Measurements from ENCODE around the gene BAZ2A. TPM values are rescaled to one million over a fixed set of nuclear protein-coding genes. Genes with fewer than 3 reads are reported as not detected.

BAZ2A gene
- total RNA-seq, 1 experiment from 2014 or later: 115 TPM

DNA sequence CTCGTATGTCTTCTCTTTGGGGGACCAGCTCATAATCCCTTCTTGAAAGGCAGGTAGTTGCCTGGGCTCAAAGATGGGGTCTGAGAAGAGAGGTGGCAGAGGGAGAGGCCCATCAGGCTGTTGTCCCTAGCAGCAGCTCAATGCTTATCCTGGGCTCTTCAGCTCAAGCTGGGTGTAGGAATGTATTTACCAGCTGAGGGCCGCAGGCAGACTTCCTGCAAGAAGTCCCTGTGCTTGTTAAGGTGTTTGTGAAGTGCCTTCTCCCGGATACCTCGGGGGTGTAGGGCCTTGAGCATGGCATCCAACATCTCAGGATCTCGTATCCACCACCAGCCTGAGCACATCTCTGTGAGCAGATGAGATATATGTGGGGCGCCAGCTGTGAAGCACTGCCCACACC, 29.4 kb downstream of the BAZ2A start:
- Histone ChIP-seq H3K4me3 (no peak overlapping the region), H3K4me2 (no peak overlapping the region), H3K4me1 (replicated peaks; ENCODE audit: insufficient read depth) (no peaks in the 10 kb centered on the region), H3K9me3 (ENCODE audit: insufficient read depth, low read depth) (no peaks in the 10 kb centered on the region), H3K79me2 (ENCODE audit: low read depth) (no peaks in the 10 kb centered on the region), H3F3A (ENCODE audit: insufficient read depth, low read depth) (peaks cover 24% of the 10 kb centered on the region; the same call in 1 of the 2 replicates), H3K9me2 (ENCODE audit: insufficient read depth) (no peaks in the 10 kb centered on the region), H2AFZ (no peak overlapping the region), H4K20me1 (ENCODE audit: insufficient read depth) (no peaks in the 10 kb centered on the region), H3K27me3 (ENCODE audit: insufficient read depth, low read depth) (no peaks in the 10 kb centered on the region), H3K36me3 (ENCODE audit: low read depth) (peaks cover 12% of the 10 kb centered on the region; the same call in 1 of the 2 replicates), H3K27ac (no peak overlapping the region)
- BruUV-seq (replicated peaks): no TSS peak
- intact Hi-C loops (cut with micrococcal nuclease; ENCODE audit: unreplicated experiment): no loop called here
- no peak for DNase-seq
- ChIA-PET CTCF (interaction anchor here (0.6 to 1.8 kb wide), 2 partner anchors 36 to 87 kb away, joined by 3 to 6 read pairs; partner anchors contain the start of gene PTGES3), POLR2A (ENCODE audit: unreplicated experiment) (no interaction called here)
- TF ChIP-seq CTCF (conservative IDR thresholded peaks at IDR 0.05) (no peak), EZH2 (IDR thresholded peaks at IDR 0.05; ENCODE audit: low read depth) (no peak)

DNA sequence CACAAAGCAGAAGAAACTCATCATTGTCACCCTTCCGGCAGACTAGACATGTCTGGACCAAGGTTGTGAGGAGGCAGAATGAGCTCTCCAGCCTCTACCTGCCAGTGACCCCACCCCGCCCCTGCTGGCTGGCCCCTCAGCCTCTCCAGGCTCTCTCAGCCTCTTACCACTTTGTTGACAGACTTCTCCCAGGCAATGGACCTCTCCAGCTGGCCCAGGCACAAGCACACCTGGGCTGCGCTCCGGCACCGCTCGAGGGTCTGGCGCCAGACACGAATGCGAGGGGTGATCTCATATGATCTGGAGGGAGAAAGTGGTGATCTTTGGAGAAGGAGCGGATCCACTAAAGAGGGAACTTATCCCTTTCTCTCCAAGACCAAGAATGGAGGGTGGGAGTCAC, 30.3 kb downstream of the BAZ2A start:
- Histone ChIP-seq H3K79me2 (ENCODE audit: low read depth) (no peaks in the 10 kb centered on the region), H3K27ac (no peak overlapping the region), H3K4me3 (no peak overlapping the region), H3K27me3 (ENCODE audit: insufficient read depth, low read depth) (no peaks in the 10 kb centered on the region), H3K4me2 (no peak overlapping the region), H3K9me2 (ENCODE audit: insufficient read depth) (no peaks in the 10 kb centered on the region), H3K9me3 (ENCODE audit: insufficient read depth, low read depth) (no peaks in the 10 kb centered on the region), H3K4me1 (replicated peaks; ENCODE audit: insufficient read depth) (no peaks in the 10 kb centered on the region), H4K20me1 (ENCODE audit: insufficient read depth) (peaks cover under 1% of the 10 kb centered on the region; the same call in 1 of the 2 replicates), H3K36me3 (ENCODE audit: low read depth) (peaks cover 11% of the 10 kb centered on the region; the same call in 1 of the 2 replicates), H3F3A (ENCODE audit: insufficient read depth, low read depth) (peaks cover 33% of the 10 kb centered on the region), H2AFZ (no peak overlapping the region)
- no peak for DNase-seq
- TF ChIP-seq EZH2 (IDR thresholded peaks at IDR 0.05; ENCODE audit: low read depth): no peak
- no peak for TF ChIP-seq CTCF (conservative IDR thresholded peaks at IDR 0.05)
- CTCF ChIA-PET: no interaction called here
- POLR2A ChIA-PET (ENCODE audit: unreplicated experiment): no interaction called here
- no TSS peak for BruUV-seq (replicated peaks)
- intact Hi-C loops (cut with micrococcal nuclease; ENCODE audit: unreplicated experiment): no loop called here

DNA sequence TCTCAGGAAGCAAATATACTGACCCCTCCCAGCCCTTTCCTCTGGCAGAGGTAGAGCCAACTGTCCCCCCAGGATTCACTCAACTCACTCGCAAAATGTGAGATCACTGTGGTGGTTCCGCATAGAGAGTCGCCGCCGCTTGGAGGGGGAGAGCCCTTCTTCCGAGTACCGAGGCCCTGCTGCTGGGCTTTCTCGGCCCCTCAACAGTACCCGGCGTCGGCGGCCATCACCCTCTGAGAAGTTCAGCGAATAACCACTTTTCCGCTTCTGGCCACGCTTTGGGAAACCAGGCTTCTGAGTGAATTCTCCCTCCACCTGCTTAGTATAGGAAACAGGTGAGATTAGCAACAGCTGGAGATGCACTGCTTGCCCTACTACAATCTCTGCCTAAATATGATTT, 31.1 kb downstream of the BAZ2A start:
- H3K27ac ChIP-seq: no peak overlapping the region
- no peak overlapping the region for H3K4me3 ChIP-seq
- H3K36me3 ChIP-seq (ENCODE audit: low read depth): peaks cover 11% of the 10 kb centered on the region; the same call in 1 of the 2 replicates
- no peak overlapping the region for H3K4me2 ChIP-seq
- H3K9me2 ChIP-seq (ENCODE audit: insufficient read depth): no peaks in the 10 kb centered on the region
- TF ChIP-seq CTCF (conservative IDR thresholded peaks at IDR 0.05) (no peak), EZH2 (IDR thresholded peaks at IDR 0.05; ENCODE audit: low read depth) (no peak)
- H3K4me1 ChIP-seq (replicated peaks; ENCODE audit: insufficient read depth): no peaks in the 10 kb centered on the region
- ChIA-PET POLR2A (ENCODE audit: unreplicated experiment) (no interaction called here), CTCF (no interaction called here)
- H3K27me3 ChIP-seq (ENCODE audit: insufficient read depth, low read depth): no peaks in the 10 kb centered on the region
- H3K79me2 ChIP-seq (ENCODE audit: low read depth): no peaks in the 10 kb centered on the region
- H3F3A ChIP-seq (ENCODE audit: insufficient read depth, low read depth): peaks cover 41% of the 10 kb centered on the region
- H3K9me3 ChIP-seq (ENCODE audit: insufficient read depth, low read depth): no peaks in the 10 kb centered on the region
- DNase-seq: no peak
- H2AFZ ChIP-seq: no peak overlapping the region
- BruUV-seq (replicated peaks): no TSS peak
- H4K20me1 ChIP-seq (ENCODE audit: insufficient read depth): peaks cover 5% of the 10 kb centered on the region; the same call in 1 of the 2 replicates
- intact Hi-C loops (cut with micrococcal nuclease; ENCODE audit: unreplicated experiment): no loop called here
